GM12878 (cell line): ENCODE measurements around the gene ASB8. TPM values are rescaled to one million over a fixed set of nuclear protein-coding genes. Genes with fewer than 3 reads are reported as not detected.

Source experiments
- ATAC-seq: fragments of 200-7000 bp; cut with Tn5 transposase; 3 replicates; pipeline ENCODE4 v1.9.1; 2020; ENCODE audit warnings: mild to moderate bottlenecking, moderate library complexity
- BruUV-seq: library from RNA; stranded (reverse); fragments of 400-500 nt; replicated peaks from 2 replicates; lab custom pipeline; 2021; lab: Mats Ljungman, UMichigan
- CTCF ChIA-PET: fragments of 300-600 bp; sonication (Branson Sonifier 250); formaldehyde crosslinking; extraction: SDS; loops from one replicate; lab custom pipeline; 2021; ENCODE audit warnings: inconsistent platforms; lab: Yijun Ruan, JAX
- POLR2A ChIA-PET: fragments of 350-600 bp; formaldehyde crosslinking; extraction: SDS; loops from one replicate; lab custom pipeline; 2021; ENCODE audit warnings: inconsistent platforms; lab: Charles Lee
- RAD21 ChIA-PET: fragments of 300-600 bp; sonication (Branson Sonifier 250); formaldehyde crosslinking; loops from one replicate; lab custom pipeline; 2023; ENCODE audit warnings: antibody characterized with exemption; ENCODE audit not compliant: unreplicated experiment; lab: Charles Lee
- SMC1A ChIA-PET: fragments of 300-600 bp; sonication (Branson Sonifier 250); formaldehyde crosslinking; loops from one replicate; lab custom pipeline; 2023; ENCODE audit not compliant: unreplicated experiment, uncharacterized antibody; lab: Charles Lee
- DNase-seq: peaks from one replicate; pipeline ENCODE4 v3.0.0-alpha.2; 2011; ENCODE audit warnings: low read depth, low spot score
- FAIRE-seq: peaks from 3 replicates; lab custom pipeline; 2011; peaks lifted over from hg19 to GRCh38; lab: Jason Lieb, UNC
- H2AFZ ChIP-seq: 2 replicates; pipeline ENCODE4 v1.6.0; 2011; ENCODE audit warnings: low read depth, low read length, control low read depth; ENCODE audit not compliant: control insufficient read depth
- H3K27ac ChIP-seq: 2 replicates; pipeline ENCODE4 v1.5.1; 2011; ENCODE audit warnings: control low read depth; ENCODE audit not compliant: control insufficient read depth, insufficient read depth
- H3K27me3 ChIP-seq, 2 experiments: replicated peaks in 1 of 2; 2 replicates each; pipeline versions ENCODE4 v1.6.0 to v1.6.1; 2011; ENCODE audit warnings: low read length in 1 of 2; ENCODE audit not compliant: control insufficient read depth in 2 of 2, insufficient read depth in 2 of 2
- H3K36me3 ChIP-seq, 2 experiments: 2 replicates each; pipeline ENCODE4 v1.5.1; 2011; ENCODE audit warnings: low read length in 1 of 2; ENCODE audit not compliant: control insufficient read depth in 2 of 2, insufficient read depth in 2 of 2
- H3K4me1 ChIP-seq: 2 replicates; pipeline ENCODE4 v1.6.1; 2011; ENCODE audit warnings: mild to moderate bottlenecking, low read length, moderate library complexity, mixed read lengths; ENCODE audit not compliant: control insufficient read depth, insufficient read depth
- H3K4me2 ChIP-seq: 2 replicates; pipeline ENCODE4 v1.6.0; 2011; ENCODE audit warnings: control low read depth; ENCODE audit not compliant: control insufficient read depth, insufficient read depth
- H3K4me3 ChIP-seq: fragments of 200-600 bp; sonication (generic); 2 replicates; pipeline ENCODE4 v1.5.1; 2016
- H3K79me2 ChIP-seq: 2 replicates; pipeline ENCODE4 v1.6.0; 2011; ENCODE audit warnings: low read length; ENCODE audit not compliant: control insufficient read depth, insufficient read depth
- H3K9ac ChIP-seq: 2 replicates; pipeline ENCODE4 v1.8.0; 2011; ENCODE audit warnings: low read length, control low read depth, mixed read lengths; ENCODE audit not compliant: control insufficient read depth, insufficient read depth
- H3K9me3 ChIP-seq: replicated peaks from 3 replicates; pipeline ENCODE4 v1.5.1; 2011; ENCODE audit warnings: mild to moderate bottlenecking, low read length; ENCODE audit not compliant: control insufficient read depth, insufficient read depth
- H4K20me1 ChIP-seq: 2 replicates; pipeline ENCODE4 v1.6.0; 2011; ENCODE audit not compliant: control insufficient read depth, insufficient read depth
- ATF3 ChIP-seq: IDR thresholded peaks from 2 replicates; pipeline ENCODE4 v1.6.1; 2011; ENCODE audit warnings: low read depth, mild to moderate bottlenecking, low read length, moderate library complexity, borderline replicate concordance; ENCODE audit errors: extremely low read depth
- BCL11A ChIP-seq: IDR thresholded peaks from 2 replicates; pipeline ENCODE4 v1.6.1; 2011; ENCODE audit warnings: low read depth, low read length
- CEBPZ ChIP-seq: fragments of 150-350 bp; IDR thresholded peaks from 2 replicates; pipeline ENCODE4 v1.6.1; 2016; ENCODE audit warnings: low read depth, low read length
- CHD4 ChIP-seq: fragments of 200-600 bp; sonication (generic); IDR thresholded peaks from 2 replicates; pipeline ENCODE4 v1.6.1; 2016; ENCODE audit warnings: mild to moderate bottlenecking
- DPF2 ChIP-seq: fragments of 450-650 bp; IDR thresholded peaks from 2 replicates; pipeline ENCODE4 v1.6.1; 2017; ENCODE audit warnings: mild to moderate bottlenecking
- EED ChIP-seq: sonication (generic); IDR thresholded peaks from 2 replicates; pipeline ENCODE4 v1.6.1; 2016; ENCODE audit warnings: antibody characterized with exemption, low read depth
- ETV6 ChIP-seq, 2 experiments: fragments of 450-650 bp in 1 of 2; IDR thresholded peaks in 1 of 2; conservative IDR thresholded peaks in 1 of 2; 2 replicates each; pipeline ENCODE4 v1.6.1; 2014; ENCODE audit warnings: antibody characterized with exemption in 1 of 2, borderline replicate concordance in 1 of 2, low read depth in 1 of 2, mild to moderate bottlenecking in 1 of 2, moderate library complexity in 1 of 2
- FOS ChIP-seq: IDR thresholded peaks from 3 replicates; pipeline ENCODE4 v1.6.1; 2011; ENCODE audit warnings: borderline replicate concordance; ENCODE audit not compliant: insufficient read length; ENCODE audit errors: extremely low read depth
- IRF4 ChIP-seq: IDR thresholded peaks from 2 replicates; pipeline ENCODE4 v1.6.1; 2011; ENCODE audit warnings: low read depth, low read length
- MXI1 ChIP-seq: fragments of 150-350 bp; IDR thresholded peaks from 2 replicates; pipeline ENCODE4 v1.6.1; 2011; ENCODE audit warnings: low read depth, mild to moderate bottlenecking, inconsistent platforms, low read length, improper control_type of control experiment
- NFXL1 ChIP-seq: fragments of 450-650 bp; IDR thresholded peaks from 2 replicates; pipeline ENCODE4 v1.6.1; 2017; ENCODE audit warnings: antibody characterized with exemption, mild to moderate bottlenecking, borderline replicate concordance
- NKRF ChIP-seq: fragments of 450-650 bp; conservative IDR thresholded peaks from 2 replicates; pipeline ENCODE4 v1.6.1; 2017; ENCODE audit warnings: mild to moderate bottlenecking, moderate library complexity
- NR2C1 ChIP-seq: fragments of 450-650 bp; IDR thresholded peaks from 2 replicates; pipeline ENCODE4 v1.6.1; 2017; ENCODE audit warnings: antibody characterized with exemption, mild to moderate bottlenecking, moderate library complexity
- RB1 ChIP-seq: fragments of 450-650 bp; formaldehyde crosslinking; IDR thresholded peaks from 2 replicates; pipeline ENCODE4 v1.6.1; 2017; ENCODE audit warnings: mild to moderate bottlenecking, borderline replicate concordance
- STAT3 ChIP-seq: IDR thresholded peaks from 2 replicates; pipeline ENCODE4 v1.6.1; 2011; ENCODE audit warnings: low read depth, low read length, improper control_type of control experiment
- SUPT20H ChIP-seq: IDR thresholded peaks from 2 replicates; pipeline ENCODE4 v1.6.1; 2011; ENCODE audit warnings: low read depth, mild to moderate bottlenecking, low read length, moderate library complexity, borderline replicate concordance; ENCODE audit not compliant: control insufficient read depth
- WGBS: methylation state at CpG from one replicate; pipeline ENCODE4 v1.1.6; 2016; ENCODE audit warnings: low lambda C conversion rate; ENCODE audit not compliant: insufficient replicate concordance, insufficient coverage; ENCODE audit errors: missing lambda C conversion rate; 5-methylcytosine and 5-hydroxymethylcytosine counted together
- in situ Hi-C: fragments of 300-500 bp; cut with MboI; formaldehyde crosslinking; loops from 9 replicates; pipeline ENCODE4 v1.14.3; 2018; ENCODE audit warnings: mixed read lengths
- intact Hi-C: fragments of 100-400 bp; cut with micrococcal nuclease; formaldehyde crosslinking; loops from one replicate; pipeline ENCODE4 v1.14.2; 2022; ENCODE audit not compliant: unreplicated experiment
- polyA plus RNA-seq, 11 experiments: library from polyadenylated mRNA; depleted of rRNA in 4 of 11; unstranded in 6 of 11; stranded (reverse) in 5 of 11; fragments of >200 nt; fragmentation: Nextera tagmentation in 4 of 11; fragmentation: Illumina TruSeq in 1 of 11; extraction: Ambion mirVana in 4 of 11; extraction: Trizol in 1 of 11; gene quantifications; 1 replicate in 1 of 11; 2 replicates in 10 of 11; pipeline versions ENCODE4 v1.2.1 to v1.2.3, GENCODE V29; 2011 to 2016; ENCODE audit warnings: inconsistent platforms in 2 of 11, missing spikeins in 2 of 11, low read depth in 1 of 11
- total RNA-seq, 4 experiments: library from RNA; depleted of rRNA in 3 of 4; stranded (reverse); fragments of >200 nt in 3 of 4; fragmentation: Illumina TruSeq in 1 of 4; extraction: Trizol in 1 of 4; gene quantifications; 2 replicates each; pipeline versions ENCODE4 v1.2.1 to v1.2.3, GENCODE V29; 2013 to 2021
- TF ChIP-seq, protein P1 (sequence below): fragments of 450-650 bp; IDR thresholded peaks from 2 replicates; pipeline ENCODE4 v1.6.1; 2017; ENCODE audit warnings: mild to moderate bottlenecking, low read depth, inconsistent platforms; ENCODE audit not compliant: poor library complexity, severe bottlenecking

ASB8 gene
- total and polyA plus RNA-seq, 10 of the 15 experiments (the other 5 are each of a cell fraction or from before 2014, with no cell fraction given): 23.7 to 48.0 (median 29.1) TPM

DNA sequence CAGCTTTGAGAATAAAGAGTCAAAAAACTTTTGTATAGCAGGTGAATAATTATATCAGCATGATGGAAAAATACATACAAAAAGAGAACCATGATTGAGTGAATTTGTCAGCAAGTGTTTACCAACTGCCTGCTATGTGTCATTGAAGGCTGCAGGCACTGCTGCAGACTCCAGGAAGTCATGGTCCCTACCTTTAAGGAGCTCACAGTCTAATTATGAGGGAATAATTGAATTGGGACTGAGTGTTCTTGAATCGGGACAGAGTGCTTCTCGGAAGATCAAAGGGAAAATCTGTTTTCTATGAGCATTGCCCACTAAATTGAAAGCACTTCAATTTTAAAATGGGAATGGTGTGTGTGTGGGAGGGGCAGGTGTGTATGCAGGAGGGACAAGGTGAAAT is 36.3 kb upstream of the ASB8 start:
- ChIA-PET CTCF (no interaction called here), SMC1A (interaction anchor here (0.5 to 1.2 kb wide), 2 partner anchors 8 to 26 kb away, joined by 3 read pairs; no protein-coding TSS in a partner anchor), POLR2A (interaction anchor here (0.6 kb wide), 1 partner anchor 21 kb away, joined by 6 read pairs; no protein-coding TSS in a partner anchor), RAD21 (no interaction called here)
- Histone ChIP-seq H3K4me2 (no peak overlapping the region), H3K27ac (no peak overlapping the region), H3K79me2 (peaks cover 4% of the 10 kb centered on the region), H3K4me3 (no peak overlapping the region), H4K20me1 (no peaks in the 10 kb centered on the region), H3K27me3 (no peaks in the 10 kb centered on the region; a peak in 1 of 4 replicates), H2AFZ (no peak overlapping the region), H3K9ac (no peak overlapping the region), H3K36me3 (no peaks in the 10 kb centered on the region), H3K9me3 (no peaks in the 10 kb centered on the region), H3K4me1 (0 out of 2 replicates have a peak, but pooled peaks cover 3% of the 10 kb centered on the region)
- no peak for DNase-seq
- ATAC-seq: no peak
- WGBS: 14% methylated on average over 2 of the region's 2 CpGs
- in situ Hi-C loops: no loop called here
- FAIRE-seq: no peak
- intact Hi-C loops: loop anchor here (10.0 kb wide), 1 partner anchor 161 kb away; the partner anchor contains the start of gene ZNF641
- no TSS peak for BruUV-seq
- no peak for TF ChIP-seq NR2C1
- TF ChIP-seq STAT3: no peak
- TF ChIP-seq, protein P1, sequence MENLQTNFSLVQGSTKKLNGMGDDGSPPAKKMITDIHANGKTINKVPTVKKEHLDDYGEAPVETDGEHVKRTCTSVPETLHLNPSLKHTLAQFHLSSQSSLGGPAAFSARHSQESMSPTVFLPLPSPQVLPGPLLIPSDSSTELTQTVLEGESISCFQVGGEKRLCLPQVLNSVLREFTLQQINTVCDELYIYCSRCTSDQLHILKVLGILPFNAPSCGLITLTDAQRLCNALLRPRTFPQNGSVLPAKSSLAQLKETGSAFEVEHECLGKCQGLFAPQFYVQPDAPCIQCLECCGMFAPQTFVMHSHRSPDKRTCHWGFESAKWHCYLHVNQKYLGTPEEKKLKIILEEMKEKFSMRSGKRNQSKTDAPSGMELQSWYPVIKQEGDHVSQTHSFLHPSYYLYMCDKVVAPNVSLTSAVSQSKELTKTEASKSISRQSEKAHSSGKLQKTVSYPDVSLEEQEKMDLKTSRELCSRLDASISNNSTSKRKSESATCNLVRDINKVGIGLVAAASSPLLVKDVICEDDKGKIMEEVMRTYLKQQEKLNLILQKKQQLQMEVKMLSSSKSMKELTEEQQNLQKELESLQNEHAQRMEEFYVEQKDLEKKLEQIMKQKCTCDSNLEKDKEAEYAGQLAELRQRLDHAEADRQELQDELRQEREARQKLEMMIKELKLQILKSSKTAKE: no peak
- TF ChIP-seq ATF3: no peak
- TF ChIP-seq CHD4: no peak
- no peak for TF ChIP-seq EED
- no peak for TF ChIP-seq RB1
- no peak for TF ChIP-seq IRF4
- no peak for TF ChIP-seq NFXL1
- no peak for TF ChIP-seq SUPT20H
- no peak for TF ChIP-seq FOS
- no peak for TF ChIP-seq BCL11A
- no peak for TF ChIP-seq DPF2
- no peak for TF ChIP-seq CEBPZ
- no peak for TF ChIP-seq NKRF
- TF ChIP-seq ETV6 (conservative IDR thresholded peaks at IDR 0.05 in 1 of 2, IDR thresholded peaks at IDR 0.05 in 1 of 2; ENCODE audit: borderline replicate concordance in 1 of 2, low read depth in 1 of 2): no peak
- TF ChIP-seq MXI1: no peak
